ENCODE results near the gene PRKAG2. TPM values are rescaled to one million over a fixed set of nuclear protein-coding genes. Genes with fewer than 3 reads are reported as not detected.

Gene PRKAG2
- total RNA-seq, 4 donors from 2014 or later: 38.8 to 94.4 (median 73.2) TPM

GRCh38 chr7:151796091-151796870 is 80.6 kb downstream of the PRKAG2 start:
- H3K9me3 ChIP-seq: no peaks in the 10 kb centered on the region
- H3K27ac ChIP-seq: peak overlapping the region; percentile 32 to 79 (median 64)
- peaks cover 0 to 23% (median 13%) of the 10 kb centered on the region in 4 donors for H3K4me1 ChIP-seq
- H3K27me3 ChIP-seq: no peaks in the 10 kb centered on the region
- no peak overlapping the region for H3K4me3 ChIP-seq
- peak in 2 of 3 donors; percentile 77 to 83 for DNase-seq
- TF ChIP-seq CTCF (IDR thresholded peaks at IDR 0.05) (no peak), POLR2A (IDR thresholded peaks at IDR 0.05) (no peak)
- no peaks in the 10 kb centered on the region for H3K36me3 ChIP-seq

- peak in 2 of 3 donors; percentile 32 to 40 for DNase-seq
- Histone ChIP-seq H3K27ac (peak overlapping the region in 1 of 4 donors; percentile 42), H3K4me3 (no peak overlapping the region), H3K4me1 (peaks cover 0 to 22% (median 13%) of the 10 kb centered on the region in 4 donors), H3K9me3 (no peaks in the 10 kb centered on the region), H3K27me3 (no peaks in the 10 kb centered on the region), H3K36me3 (no peaks in the 10 kb centered on the region)
- TF ChIP-seq POLR2A (IDR thresholded peaks at IDR 0.05) (no peak), CTCF (IDR thresholded peaks at IDR 0.05) (no peak)
Measured at GRCh38 chr7:151795168-151795811, 81.6 kb downstream of the PRKAG2 start.

GRCh38 chr7:151794508-151795167 is 82.3 kb downstream of the PRKAG2 start:
- no peaks in the 10 kb centered on the region for H3K27me3 ChIP-seq
- no peak overlapping the region for H3K4me3 ChIP-seq
- peaks cover 0 to 22% (median 13%) of the 10 kb centered on the region in 4 donors for H3K4me1 ChIP-seq
- TF ChIP-seq POLR2A (IDR thresholded peaks at IDR 0.05) (no peak), CTCF (IDR thresholded peaks at IDR 0.05) (no peak)
- peak in 1 of 3 donors; percentile 29 for DNase-seq
- no peaks in the 10 kb centered on the region for H3K36me3 ChIP-seq
- peak overlapping the region in 1 of 4 donors; percentile 42 for H3K27ac ChIP-seq
- H3K9me3 ChIP-seq: no peaks in the 10 kb centered on the region

- Histone ChIP-seq H3K36me3 (no peaks in the 10 kb centered on the region), H3K4me3 (no peak overlapping the region), H3K9me3 (no peaks in the 10 kb centered on the region), H3K4me1 (peaks cover 0 to 22% (median 13%) of the 10 kb centered on the region in 4 donors), H3K27me3 (no peaks in the 10 kb centered on the region), H3K27ac (no peak overlapping the region)
- no peak for TF ChIP-seq CTCF (IDR thresholded peaks at IDR 0.05)
- TF ChIP-seq POLR2A (IDR thresholded peaks at IDR 0.05): no peak
- peak in 1 of 3 donors; percentile 42 for DNase-seq
Measured at GRCh38 chr7:151793991-151794507, 82.9 kb downstream of the PRKAG2 start.

- TF ChIP-seq CTCF (IDR thresholded peaks at IDR 0.05) (no peak), POLR2A (IDR thresholded peaks at IDR 0.05) (no peak)
- H3K27ac ChIP-seq: no peak overlapping the region
- no peak for DNase-seq
- H3K4me3 ChIP-seq: no peak overlapping the region
- H3K4me1 ChIP-seq: peaks cover 0 to 22% (median 13%) of the 10 kb centered on the region in 4 donors
- H3K36me3 ChIP-seq: no peaks in the 10 kb centered on the region
- no peaks in the 10 kb centered on the region for H3K27me3 ChIP-seq
- H3K9me3 ChIP-seq: no peaks in the 10 kb centered on the region
Measured at GRCh38 chr7:151793531-151793951, 83.4 kb downstream of the PRKAG2 start.

All from Peyer's patch (tissue), 4 donors.